HG03575 (cell line): ENCODE results near the gene SORBS2.

Experiments
- ATAC-seq: cut with Tn5 transposase; IDR thresholded peaks from one replicate; pipeline ENCODE4 v1.9.1; 2021; ENCODE audit not compliant: unreplicated experiment, insufficient number of reproducible peaks, low FRiP score; ENCODE audit errors: extremely low read depth

SORBS2 gene

DNA sequence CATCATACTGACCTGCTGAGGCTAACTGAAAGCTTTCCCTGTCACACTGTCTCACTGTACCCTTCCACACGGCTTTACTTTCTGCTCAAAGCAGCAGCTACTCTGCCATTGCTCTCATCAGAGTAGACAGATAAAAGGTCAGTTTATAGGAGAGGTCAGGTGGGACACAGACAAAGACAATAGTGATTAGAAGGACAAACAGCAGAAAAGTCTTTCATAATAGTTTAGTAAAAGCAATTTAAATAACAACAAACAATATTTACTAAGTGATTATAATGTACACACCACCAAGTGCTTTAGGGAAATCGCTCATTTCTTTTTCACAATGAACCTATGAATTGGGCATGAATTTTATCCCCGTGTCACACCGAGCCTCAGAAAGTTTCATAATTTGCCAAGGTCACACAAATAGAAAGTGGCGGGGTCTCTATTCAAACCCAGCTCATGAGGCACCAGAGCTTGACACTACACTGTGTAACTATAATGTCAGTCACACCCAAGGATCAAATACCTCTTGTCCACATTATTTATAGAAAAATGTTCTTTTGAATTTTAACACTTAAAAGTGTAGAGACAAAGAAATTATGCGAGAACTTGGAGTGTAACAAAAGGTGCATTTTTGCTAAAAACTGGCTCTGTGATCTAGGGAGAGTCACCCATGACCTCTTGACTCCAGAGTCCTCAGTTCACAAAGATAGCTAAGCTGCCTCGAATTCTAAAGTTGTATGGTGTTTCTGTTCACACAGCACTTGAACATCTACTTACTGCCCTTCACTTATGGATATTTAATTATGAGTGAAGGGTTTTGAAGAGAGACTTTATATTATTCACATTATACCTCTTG lies 24.5 kb upstream of the SORBS2 start:
- ATAC-seq = no peak

DNA sequence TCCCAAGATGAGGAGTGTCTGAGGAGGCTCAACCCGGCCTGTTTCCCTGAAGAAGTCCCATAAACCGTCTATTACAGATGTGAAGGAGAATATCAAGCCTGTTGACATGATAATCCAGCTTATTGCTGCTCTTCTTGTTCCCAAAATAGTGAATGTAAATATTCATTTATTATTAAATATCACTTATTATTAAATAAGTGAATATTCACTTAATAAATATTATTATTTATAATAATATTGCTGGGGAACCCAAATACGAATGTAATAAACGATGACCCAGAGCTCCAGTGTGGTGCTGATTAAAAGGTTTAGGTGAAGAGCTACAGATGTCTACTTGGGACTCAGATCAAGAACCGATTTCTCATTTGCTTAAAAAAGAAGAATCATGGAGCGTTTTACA lies 23.8 kb upstream of the SORBS2 start:
- no peak for ATAC-seq

DNA sequence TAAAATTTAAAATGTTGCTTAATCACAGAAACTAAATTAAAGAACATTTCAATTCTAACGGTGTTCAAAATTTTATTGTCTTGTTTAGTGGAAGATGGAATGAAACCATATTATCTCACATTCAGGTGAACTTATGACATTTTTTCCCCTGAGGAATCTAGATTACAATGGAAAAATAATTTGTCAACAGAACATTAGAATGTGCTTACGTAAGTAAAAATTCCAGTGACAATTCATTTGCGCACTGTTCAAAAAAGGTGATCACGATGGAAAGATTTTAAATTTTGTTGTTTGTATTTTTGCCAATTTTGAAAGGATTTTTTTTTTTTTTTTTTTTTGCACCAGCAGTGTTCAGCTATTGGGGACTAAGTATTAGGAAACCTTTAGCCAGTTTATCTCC lies 23.3 kb upstream of the SORBS2 start:
- ATAC-seq = no peak

DNA sequence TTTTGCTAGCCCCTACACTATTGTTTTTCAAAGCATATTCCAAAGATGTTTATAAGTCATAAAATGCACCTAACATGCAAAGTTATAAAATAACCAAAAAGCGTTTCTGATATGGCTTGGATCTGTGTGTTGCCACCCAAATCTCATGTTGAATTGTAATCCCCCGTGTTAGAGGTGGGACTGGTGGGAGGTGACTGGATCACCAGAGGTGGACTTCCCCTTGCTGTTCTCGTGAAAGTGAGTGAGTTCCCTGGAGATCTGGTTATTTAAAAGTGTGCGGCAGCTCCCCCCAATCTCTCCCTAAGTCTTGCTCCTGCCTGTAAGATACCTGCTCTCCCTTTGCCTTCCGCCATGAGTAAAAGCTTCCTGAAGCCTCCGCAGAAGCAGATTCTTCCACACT lies 22.8 kb upstream of the SORBS2 start:
- no peak for ATAC-seq

DNA sequence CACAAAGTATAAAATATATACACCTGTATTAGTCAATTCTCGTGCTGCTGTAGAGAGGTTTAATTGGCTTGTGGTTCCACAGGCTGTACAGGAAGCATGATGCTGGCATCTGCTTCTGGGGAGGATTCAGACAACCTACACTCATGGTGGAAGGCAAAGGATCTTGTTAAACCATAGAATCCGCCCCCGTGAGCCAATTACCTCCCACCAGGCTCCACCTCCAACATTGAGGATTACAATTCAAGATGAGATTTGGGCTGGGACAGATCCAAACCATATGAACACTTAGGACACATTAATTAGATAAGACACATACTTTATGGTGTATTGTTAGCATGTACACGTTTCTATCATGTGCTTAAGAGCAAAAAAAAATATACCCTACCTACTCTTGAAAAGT lies 22.1 kb upstream of the SORBS2 start:
- ATAC-seq = no peak

DNA sequence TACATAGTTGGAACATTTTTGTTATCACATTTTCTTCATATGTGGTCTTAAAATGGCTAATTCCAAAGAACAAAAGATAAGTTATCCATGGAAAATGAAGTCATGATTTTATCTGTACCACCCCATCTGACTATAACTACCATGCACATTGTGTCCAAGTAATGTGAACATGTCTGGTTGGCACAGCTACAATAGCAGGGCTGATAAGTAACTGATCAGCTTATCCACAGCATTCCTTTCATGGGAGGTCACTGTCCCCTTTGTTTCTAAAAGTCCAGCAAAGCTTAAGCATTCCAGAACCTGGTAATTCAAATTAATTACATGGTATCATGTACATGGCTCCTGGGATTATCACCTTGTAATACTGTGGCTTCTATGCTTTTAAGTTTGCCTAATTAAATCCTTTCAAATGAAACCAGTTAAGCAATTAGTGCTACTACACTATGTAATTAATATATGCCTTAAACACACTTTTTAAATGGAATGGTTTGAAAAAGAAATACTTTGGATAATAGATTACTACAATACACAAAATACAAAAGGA lies 21.1 kb upstream of the SORBS2 start:
- ATAC-seq = no peak

DNA sequence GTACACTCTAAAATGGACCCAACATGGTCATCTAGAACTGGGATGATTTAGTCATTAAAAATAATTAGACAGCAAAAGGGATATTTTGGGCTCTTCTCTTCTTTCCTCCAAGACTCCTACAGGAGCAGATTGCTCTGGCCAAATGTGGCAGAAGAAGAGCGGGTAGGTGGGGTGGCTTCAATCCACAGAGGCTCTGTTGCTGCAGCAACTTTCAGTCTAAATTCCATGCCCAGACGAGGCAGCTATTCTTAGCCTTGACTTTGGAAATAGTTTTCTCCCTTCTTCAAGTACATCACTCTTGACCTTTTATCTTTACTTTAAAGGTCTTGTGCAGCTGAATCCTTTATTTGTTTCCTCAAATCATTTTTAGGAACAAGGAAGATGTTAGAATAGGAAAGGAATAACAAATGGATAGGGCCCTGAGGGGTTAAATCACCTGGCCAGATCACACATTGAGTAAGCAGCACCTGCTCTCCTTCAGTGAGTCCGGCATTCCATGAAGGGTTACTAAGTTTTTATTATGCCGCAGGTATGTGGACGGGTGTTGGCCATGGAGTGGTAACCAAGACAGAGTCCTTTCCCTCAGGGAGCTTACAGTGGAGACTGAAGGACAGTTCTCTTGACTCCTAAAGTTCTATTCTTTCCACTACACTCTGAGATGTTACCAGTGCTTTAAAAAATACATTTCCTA lies 19.3 kb upstream of the SORBS2 start:
- ATAC-seq = no peak

DNA sequence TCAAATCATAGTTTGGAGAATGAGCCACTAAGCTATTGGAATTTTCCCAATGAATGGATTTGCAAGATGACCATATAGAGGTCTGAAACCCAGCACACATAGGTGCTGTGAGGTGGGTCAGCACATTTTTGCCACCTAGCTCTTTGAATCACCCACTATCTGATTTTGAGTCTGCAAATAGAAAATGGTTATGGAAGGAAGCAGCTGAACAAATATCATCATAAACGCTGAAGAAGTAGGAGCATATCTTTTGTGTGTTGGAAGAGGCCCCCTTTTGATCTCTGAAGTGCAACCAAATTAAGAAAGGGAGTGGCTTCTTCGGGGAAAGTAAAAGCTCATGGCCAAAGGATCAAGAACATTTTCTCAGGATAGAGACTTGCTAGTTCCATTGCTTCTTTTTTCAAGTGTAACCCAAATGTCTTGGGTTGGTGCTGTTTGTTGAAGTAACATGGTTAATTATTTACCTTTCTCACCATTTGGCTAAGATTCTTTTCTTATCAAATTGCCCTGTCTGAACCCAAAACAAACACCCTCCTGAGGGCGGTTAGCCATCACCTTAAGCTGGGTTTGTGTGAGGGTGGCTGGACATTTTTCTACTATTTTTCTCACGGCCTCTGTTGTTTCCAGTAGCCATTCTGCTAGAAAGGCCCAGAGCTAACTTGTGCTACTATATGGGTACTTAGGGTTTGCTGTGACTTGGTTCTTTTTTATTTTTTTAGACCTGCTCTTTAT lies 18.4 kb upstream of the SORBS2 start:
- no peak for ATAC-seq

DNA sequence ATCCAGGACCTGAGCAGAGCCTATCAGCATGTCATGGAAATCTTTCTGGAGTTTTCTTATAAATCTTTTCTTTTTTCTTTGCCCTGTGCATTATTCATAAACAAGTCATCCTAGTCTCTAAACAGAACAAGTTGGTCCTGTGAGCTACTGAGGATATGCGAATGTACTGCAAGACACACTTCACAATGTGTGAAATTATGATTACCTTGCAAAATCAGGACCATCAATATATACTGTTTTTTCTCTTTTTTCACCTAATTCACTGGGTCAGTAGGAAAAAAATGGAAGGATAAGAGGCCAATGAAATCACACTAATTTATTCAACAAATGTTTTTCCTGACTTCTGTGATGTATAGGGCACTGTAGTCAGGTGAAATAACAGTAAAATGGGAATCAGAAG lies 14.4 kb upstream of the SORBS2 start:
- no peak for ATAC-seq

DNA sequence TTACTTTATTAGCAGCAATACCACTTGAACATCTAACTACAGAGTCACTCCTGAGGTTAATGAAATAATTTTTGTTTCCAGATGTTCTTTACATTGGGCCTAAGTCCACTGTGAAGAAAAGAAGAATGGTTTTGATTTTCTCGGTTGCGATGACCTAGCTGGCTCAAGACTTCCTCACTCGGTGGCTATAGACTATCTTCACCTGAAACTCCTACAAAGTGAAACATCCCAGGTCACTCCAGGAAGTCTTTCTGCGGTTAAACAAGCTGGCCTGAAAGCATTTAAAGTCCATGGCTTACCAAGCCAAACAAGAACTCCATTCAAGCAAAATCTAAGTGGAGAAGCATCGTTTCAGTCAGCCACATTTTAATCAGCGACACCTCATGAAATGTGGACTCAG lies 13.7 kb upstream of the SORBS2 start:
- ATAC-seq = no peak

DNA sequence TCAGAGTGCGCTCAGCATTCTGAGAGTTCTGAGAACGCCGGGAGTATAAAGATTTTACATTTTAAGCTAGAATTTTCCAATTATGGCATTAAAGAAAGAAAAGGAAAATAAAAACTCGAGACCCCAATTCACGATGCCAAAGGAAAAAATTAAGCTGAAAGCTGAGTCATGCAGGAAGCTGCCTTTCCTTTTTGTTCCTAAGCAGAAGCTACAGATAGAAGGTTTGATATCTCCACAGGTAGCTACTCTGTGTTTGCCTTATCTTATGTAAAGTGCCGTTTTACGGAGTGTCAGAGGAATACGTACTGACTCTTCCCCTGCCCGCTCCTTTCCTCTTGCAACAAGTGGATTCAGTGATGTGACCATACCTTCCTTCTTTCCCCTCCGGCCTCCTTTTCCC lies 10.8 kb upstream of the SORBS2 start:
- ATAC-seq = no peak

DNA sequence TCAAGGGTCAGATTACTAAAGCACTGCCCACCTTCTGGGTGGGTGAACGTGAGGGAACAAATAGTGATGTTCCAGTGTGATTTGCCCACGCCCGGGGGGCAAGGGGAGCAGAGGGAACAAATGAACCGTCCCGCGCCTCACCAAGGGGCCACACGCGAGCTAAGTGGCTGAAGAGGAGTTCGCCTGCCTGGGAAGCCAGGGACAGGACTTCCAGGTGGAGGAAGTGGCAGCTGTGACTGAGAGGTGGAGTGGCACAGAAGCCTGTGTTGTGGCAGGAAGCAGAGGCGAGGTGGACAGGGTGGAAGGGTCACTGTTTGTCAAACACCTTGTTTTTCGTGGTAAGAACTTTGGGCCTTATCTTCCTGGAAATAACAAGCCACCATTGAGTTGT lies 9.0 kb upstream of the SORBS2 start:
- no peak for ATAC-seq

DNA sequence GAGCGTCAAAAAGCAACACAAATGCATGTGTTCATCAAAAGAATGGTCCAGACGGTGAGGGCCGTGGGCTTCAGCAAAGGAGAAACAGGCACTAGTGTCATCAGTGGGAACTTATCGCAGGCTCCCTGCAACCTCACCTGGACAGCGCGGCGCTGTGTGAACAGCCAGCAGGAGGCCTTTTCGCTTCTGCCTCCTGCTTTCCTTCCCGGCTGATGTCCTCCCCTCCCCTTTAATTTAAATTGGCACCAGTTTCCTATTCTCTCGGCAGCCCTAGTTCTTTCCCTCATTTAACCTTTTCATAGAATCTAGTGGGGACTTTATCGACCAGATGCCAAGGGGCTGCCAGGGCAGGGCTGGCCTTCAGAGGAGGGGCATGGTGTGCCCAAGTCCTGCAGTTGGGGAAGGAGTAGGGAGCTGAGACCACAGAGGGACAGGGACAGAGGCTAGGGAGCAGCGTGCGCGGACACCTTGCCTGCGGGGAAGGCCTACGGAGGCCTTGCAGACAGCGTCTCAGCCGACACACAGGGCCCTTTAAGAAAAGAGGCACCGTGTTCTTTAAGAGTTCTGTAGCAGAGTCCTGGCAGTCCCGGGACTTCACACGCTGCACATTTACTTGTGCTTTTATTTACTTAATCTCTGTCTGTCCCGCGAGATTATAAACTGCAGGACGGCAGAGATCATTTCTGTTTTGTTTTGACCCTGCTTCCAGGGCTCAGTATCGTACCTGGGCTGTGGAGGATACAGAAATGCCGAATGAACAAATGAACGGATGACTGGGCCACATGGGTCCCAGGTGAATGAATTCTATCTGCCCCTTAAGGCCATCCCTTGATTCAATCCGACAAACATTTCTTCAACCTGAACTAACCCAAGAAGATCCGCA lies 8.4 kb upstream of the SORBS2 start:
- no peak for ATAC-seq

DNA sequence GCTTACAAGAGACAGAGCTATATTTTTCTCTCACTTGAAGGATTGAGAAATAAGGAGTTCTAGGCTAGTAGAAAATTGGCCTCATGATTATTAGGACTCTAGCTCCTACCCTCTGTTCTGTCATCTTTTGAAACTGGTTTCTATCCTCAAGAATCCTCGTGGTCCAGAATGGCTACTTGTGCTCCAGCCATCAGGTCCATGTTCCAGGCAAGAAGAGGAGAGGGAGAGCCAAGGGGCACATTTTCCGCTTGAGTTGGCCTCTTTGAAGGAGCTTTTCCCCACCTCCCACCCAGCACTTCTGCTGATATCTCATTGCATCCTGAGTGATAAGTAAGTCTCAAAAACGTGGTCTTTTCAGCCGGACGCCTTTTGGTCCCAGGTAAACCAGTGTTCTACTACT lies 7.2 kb upstream of the SORBS2 start:
- no peak for ATAC-seq

DNA sequence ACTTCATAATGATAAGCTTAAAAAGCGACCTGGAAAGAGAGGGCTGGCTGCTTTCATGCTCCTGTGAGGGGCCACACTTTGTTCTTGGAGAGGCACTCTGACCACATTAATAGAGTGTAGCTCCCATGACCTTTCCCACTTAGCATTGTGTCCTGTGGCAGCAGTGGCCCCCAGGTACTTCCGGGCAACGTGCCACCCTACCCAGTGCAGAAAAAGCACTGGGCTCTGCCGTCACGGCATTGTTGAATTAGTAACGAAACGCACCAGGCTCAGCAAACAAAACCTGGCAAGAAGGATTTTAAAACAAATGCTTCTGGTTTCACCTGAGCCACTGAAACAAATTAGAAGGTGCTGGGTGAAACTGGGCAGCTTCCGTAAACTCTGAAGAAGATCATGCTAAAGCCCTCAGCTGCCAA lies 5.4 kb upstream of the SORBS2 start:
- ATAC-seq = no peak

DNA sequence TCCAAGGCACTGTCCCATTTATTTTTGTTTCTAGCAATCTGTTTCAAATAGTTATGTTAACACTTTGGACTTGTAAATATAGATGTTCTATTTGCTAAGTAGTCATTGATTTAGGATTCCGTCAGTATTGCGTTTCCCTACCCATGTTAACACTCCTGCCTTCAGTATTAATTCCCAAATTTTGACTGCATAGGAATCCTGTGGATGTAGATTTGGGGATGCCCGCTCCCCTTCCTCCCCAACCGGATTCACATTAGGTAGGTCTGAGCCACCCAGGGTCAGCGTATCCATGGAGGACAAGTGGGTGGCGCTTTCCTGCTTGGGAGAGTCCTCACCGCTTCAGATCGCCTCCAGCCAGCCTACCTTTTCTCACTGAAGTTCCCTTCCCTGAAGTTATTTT lies 1.1 kb upstream of the SORBS2 start:
- ATAC-seq = no peak

DNA sequence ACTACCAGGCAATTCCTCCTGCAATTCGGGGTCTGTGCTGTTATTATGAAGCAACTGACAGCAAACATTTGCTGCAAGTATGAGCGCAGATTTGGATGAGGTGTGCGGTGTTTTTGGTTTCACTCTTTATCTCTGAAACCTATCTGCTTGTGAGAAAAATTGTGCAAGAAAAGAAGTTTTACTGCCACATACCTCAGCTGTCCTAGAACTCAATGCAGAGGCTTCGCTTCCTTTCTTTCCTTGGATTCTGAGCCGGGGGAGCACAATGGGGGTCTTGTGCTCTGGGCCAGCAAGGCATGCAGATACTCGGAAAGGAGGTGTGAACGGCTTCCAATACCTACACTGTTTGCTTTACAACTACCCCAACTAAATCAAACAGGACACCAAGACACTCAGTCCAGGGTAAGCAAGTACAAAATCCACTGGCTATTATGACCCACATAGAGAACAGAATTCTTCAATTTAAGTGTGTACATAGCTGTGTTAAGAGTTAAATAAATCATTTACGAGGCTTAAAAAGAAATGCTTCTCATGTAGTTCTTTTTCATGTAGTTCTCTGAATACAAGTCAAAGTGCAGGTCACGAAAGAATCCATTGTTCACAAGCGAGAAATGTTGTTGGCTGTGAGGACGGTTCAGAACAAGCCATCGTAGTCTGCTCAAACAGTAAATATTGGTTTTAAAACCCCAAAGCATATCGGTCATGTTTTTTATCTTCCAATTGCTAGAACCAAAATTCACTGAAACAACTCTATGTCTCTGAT lies 1.1 kb downstream of the SORBS2 start:
- no peak for ATAC-seq

DNA sequence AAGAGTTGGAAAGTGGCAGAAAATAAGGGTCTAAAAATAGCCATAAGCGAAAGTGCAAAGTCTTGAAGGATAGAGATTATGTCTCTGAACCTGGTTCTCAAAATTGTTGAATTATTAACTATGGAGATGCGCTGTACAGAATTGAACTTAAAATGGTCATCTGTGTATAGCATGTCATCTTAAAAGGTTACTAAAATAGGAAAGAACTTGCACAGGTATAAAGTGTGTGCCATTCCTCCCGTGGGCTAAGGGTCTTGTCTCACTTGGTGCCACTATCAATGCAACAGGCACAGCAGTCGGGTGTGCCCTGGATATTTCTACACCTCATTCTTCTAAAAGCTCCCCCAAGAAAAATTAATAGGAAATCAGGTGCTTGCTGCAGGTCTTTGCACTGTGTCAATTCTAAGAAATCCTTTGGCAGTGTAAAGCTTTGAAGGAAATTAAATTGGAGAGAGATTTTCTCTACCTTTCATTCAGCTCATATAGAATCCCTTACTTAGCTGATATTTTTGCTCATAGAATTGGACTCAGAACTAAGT lies 2.4 kb downstream of the SORBS2 start:
- ATAC-seq = no peak
